GM18861 (cell line): ENCODE results near the gene CREB5.
"Not testable (repeated sequence)": the region's sequence is repeated elsewhere in the genome, so short reads cannot be mapped to it uniquely, and the experiment has no call there.

Experiments used
- ATAC-seq: cut with Tn5 transposase; IDR thresholded peaks from one replicate; pipeline ENCODE4 v1.9.1; 2021; ENCODE audit not compliant: unreplicated experiment

CREB5 gene

GRCh38 chr7:28761505-28761904 lies 349.2 kb downstream of the CREB5 start:
- ATAC-seq = no peak

GRCh38 chr7:28762651-28763050 lies 350.3 kb downstream of the CREB5 start:
- ATAC-seq = no peak

- ATAC-seq = no peak
These were observed 354.0 kb downstream of the CREB5 start for GRCh38 chr7:28766359-28766758.

- no peak for ATAC-seq
These were observed 355.0 kb downstream of the CREB5 start for GRCh38 chr7:28767356-28767755.

GRCh38 chr7:28768577-28769147 lies 356.3 kb downstream of the CREB5 start:
- no peak for ATAC-seq

- ATAC-seq = no peak
These were observed 359.7 kb downstream of the CREB5 start for GRCh38 chr7:28771906-28772622.

GRCh38 chr7:28773423-28774145 lies 361.3 kb downstream of the CREB5 start:
- no peak for ATAC-seq

GRCh38 chr7:28774261-28774988 lies 362.1 kb downstream of the CREB5 start:
- ATAC-seq = no peak

GRCh38 chr7:28776463-28777157 lies 364.3 kb downstream of the CREB5 start:
- no peak for ATAC-seq

GRCh38 chr7:28778786-28779185 lies 366.5 kb downstream of the CREB5 start:
- no peak for ATAC-seq

GRCh38 chr7:28779954-28780353 lies 367.6 kb downstream of the CREB5 start:
- no peak for ATAC-seq

GRCh38 chr7:28782362-28782761 lies 370.0 kb downstream of the CREB5 start:
- no peak for ATAC-seq

GRCh38 chr7:28784171-28784902 lies 372.0 kb downstream of the CREB5 start:
- no peak for ATAC-seq

GRCh38 chr7:28785041-28785995 lies 373.0 kb downstream of the CREB5 start:
- no peak for ATAC-seq

GRCh38 chr7:28786156-28786555 lies 373.8 kb downstream of the CREB5 start:
- not testable (repeated sequence) for ATAC-seq

- no peak for ATAC-seq
These were observed 374.8 kb downstream of the CREB5 start for GRCh38 chr7:28787106-28787505.

GRCh38 chr7:28790467-28790866 lies 378.1 kb downstream of the CREB5 start:
- no peak for ATAC-seq

- peak; percentile 42 for ATAC-seq
These were observed 380.5 kb downstream of the CREB5 start for GRCh38 chr7:28792858-28793257.
